GM20000 (cell line): ENCODE results near the gene PMVK.
A peak's percentile ranks its signal among the peaks of the same experiment; 100 is the strongest.

ENCODE experiments used
- DNase-seq: peaks from one replicate; pipeline ENCODE4 v3.0.0; 2012; ENCODE audit warnings: low spot score
- TF ChIP-seq, protein P1 (sequence below): IDR thresholded peaks from 2 replicates; pipeline ENCODE4 v1.5.1; 2012; ENCODE audit warnings: mild to moderate bottlenecking, control low read depth; ENCODE audit errors: extremely low read depth, missing control alignments

The PMVK gene

DNA sequence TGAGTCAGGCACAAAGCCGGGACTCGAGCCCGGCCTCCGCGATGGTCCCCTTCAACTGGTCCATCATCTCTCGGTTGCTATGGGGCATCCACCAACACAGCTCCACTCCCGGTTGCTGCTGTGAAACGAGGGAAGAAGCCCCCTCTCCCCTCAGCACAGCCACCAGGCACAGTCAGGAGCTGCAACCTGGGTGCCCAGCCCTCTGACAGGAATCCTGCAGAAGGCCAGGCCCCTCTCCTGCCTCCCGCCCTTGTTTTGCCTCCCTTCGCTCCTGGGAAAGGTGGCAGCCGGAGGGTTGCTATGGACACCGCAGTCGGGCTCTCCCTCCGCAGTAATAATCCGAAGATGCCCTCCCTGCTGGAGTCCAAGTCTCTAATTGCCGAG is 57.5 kb downstream of the PMVK start:
- TF ChIP-seq, protein P1, sequence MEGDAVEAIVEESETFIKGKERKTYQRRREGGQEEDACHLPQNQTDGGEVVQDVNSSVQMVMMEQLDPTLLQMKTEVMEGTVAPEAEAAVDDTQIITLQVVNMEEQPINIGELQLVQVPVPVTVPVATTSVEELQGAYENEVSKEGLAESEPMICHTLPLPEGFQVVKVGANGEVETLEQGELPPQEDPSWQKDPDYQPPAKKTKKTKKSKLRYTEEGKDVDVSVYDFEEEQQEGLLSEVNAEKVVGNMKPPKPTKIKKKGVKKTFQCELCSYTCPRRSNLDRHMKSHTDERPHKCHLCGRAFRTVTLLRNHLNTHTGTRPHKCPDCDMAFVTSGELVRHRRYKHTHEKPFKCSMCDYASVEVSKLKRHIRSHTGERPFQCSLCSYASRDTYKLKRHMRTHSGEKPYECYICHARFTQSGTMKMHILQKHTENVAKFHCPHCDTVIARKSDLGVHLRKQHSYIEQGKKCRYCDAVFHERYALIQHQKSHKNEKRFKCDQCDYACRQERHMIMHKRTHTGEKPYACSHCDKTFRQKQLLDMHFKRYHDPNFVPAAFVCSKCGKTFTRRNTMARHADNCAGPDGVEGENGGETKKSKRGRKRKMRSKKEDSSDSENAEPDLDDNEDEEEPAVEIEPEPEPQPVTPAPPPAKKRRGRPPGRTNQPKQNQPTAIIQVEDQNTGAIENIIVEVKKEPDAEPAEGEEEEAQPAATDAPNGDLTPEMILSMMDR = no peak
- no peak for DNase-seq

DNA sequence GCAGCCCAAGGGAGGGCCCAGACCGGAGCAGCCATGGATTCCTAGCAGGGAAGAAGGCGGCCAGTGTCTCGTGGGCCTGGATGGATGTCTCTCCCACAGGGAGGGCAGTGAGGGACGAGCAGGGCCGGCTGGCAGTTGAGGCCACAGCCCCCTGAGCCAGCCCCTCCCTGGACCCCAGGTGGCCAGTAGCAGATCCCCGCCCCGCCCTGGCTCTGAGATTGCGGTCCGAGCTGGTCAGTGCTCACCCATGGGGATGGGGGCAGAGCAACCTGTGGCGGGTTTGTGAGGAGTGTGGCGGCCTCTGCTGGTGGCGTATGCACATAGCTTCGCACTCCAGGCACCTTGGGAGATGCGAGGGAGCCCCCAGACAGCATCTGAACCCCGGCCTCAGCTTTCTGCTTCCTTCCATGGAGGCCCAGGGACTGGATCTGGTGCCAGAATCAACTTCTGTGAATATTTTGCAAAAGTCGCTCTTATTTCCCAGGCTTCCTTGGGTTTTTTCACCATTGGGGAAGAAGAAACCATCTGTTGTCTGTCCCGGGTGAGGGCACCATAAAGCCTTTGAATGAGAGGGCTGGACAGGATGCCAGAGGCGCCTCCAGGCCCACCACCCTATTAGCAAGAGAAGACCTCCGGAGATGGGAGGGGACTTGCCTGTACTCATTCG is 58.0 kb downstream of the PMVK start:
- TF ChIP-seq, protein P1 = peak; percentile 87
- peak; percentile 75 for DNase-seq

DNA sequence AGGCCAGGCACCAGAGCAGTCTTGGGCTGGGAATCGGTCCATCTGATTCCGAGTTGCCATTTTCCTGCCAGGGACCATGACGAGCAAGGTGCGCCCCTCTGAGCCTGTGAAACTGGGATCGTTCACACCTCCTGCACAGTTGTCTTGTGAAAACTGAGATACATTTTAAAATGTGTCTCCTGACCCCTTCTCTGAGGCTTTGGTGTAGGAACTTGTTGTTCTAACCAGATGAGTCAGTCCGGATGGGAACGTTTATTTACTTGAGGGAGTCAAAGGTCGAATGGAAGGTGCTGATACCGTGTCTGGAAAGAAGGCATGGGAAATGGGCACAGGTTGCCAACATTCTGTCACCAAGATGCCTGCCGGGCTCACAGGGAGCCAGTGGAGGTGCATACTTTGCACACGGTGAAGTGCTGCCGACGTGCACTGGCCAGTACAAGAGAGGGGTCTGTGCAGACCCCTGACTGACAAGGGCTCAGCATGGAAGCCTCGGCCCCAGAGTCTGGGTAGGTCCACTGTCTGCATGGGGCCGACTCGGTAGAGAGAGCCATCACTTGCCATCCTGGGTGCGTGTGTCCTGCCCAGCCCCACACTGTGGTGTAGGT is 59.0 kb downstream of the PMVK start:
- TF ChIP-seq, protein P1 = no peak

DNA sequence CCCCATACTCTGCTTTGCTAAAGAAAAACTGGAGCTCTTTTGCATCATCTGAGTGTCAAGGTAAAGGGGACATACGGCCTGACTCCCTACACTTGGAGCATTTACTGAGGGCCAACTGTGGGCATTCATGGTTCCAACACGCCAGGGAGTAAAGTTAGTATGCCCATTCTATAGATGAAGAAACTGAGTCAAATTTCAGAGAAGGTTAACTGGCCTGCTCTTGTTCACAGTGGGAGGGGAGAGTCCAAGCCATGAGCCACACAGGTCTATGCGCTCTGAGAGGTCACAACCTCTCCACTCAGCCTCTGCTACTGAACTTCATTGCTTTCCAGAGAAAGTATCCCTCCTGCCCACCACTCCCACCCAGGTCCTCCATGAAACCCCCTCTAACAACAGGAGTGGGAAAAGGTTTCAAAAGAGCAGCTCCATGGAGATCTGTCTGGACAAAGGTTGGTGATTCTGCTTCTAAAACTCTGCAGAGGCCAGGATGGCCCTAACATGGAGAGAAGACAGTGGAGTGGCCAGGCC is 59.6 kb downstream of the PMVK start:
- no peak for DNase-seq
- TF ChIP-seq, protein P1 = no peak

More for the DNA sequence above, 59.0 kb downstream of the PMVK start:
- DNase-seq = no peak
